Spleen (tissue), 7 donors: ENCODE results near the gene PLEKHA1.
A peak's percentile ranks its signal among the peaks of the same experiment; 100 is the strongest.

Experiments used
- CTCF ChIP-seq, 11 experiments: fragments of 200-600 bp in 7 of 11; fragments of 450-650 bp in 4 of 11; sonication (generic) in 4 of 11; IDR thresholded peaks in 8 of 11; conservative IDR thresholded peaks in 3 of 11; 1 replicate in 7 of 11; 2 replicates in 4 of 11; pipeline versions ENCODE4 v1.4.0 to v1.8.0; 2016 to 2021; ENCODE audit warnings: antibody characterized with exemption in 11 of 11, inconsistent platforms in 4 of 11, mild to moderate bottlenecking in 1 of 11
- POLR2A ChIP-seq, 3 donors: fragments of 450-650 bp; IDR thresholded peaks; one replicate each; pipeline ENCODE4 v1.5.1; 2017; ENCODE audit warnings: antibody characterized with exemption in 3 of 3, mild to moderate bottlenecking in 1 of 3
- POLR2AphosphoS5 ChIP-seq, 3 donors: sonication (generic); formaldehyde crosslinking; IDR thresholded peaks; one replicate each; pipeline ENCODE4 v1.5.1; 2017; ENCODE audit warnings: antibody characterized with exemption in 3 of 3
- donor health status: DM: no; HTN: no; CAD: no; lungs with moderate emphysema.
- donor health status: DM: no; HTN: no; CAD: no.
- donor health status: DM: no; HTN: no; CAD: no.

DNA sequence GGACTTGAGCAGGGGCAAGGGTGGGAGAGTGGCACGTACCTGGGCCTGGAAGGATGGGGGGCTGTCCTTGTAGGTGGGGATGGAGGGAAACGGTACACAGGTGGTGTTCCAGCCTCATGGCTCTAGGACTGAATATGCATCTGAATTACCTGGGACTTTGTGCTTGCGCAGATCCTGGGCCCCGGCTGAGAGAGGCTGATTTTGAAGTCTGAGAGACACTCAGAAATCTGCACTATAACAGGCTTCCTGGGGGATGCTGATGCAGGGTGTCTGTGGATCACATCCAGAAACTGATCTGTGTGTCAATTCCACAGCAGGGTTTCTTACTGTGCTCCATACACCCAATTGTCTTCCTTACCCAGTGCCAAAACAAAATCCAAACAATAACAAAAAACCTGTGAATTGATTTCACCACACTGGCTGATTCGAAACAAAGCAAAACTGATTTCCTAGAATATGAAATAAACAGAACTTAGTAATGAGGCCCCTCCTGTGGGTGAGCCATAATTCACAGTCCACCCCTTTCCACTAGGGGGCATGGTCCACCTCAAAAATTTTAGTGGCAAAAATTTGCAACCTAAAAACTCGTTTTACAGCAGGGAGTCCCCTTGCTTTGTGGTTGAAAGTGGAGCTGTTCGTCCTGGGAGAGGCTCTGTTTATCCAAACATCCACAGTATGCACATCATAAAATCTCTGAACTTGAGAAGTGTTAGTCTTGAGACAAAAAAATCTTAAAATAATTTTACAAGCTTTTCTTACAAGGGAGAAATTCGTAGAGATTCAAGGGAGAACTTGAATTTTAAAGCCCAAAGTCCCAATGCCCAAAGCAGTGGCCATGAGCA, 32.0 kb upstream of the PLEKHA1 start:
- TF ChIP-seq CTCF (IDR thresholded peaks at IDR 0.05 in 8 of 11, conservative IDR thresholded peaks at IDR 0.05 in 3 of 11): peak; percentile 49 to 83 (median 75)
- no peak for TF ChIP-seq POLR2AphosphoS5 (IDR thresholded peaks at IDR 0.05)
- no peak for TF ChIP-seq POLR2A (IDR thresholded peaks at IDR 0.05)
